HG02840 (cell line): ENCODE results near the gene PHF10.
"Not testable (repeated sequence)": the region's sequence is repeated elsewhere in the genome, so short reads cannot be mapped to it uniquely, and the experiment has no call there.

Experiments
- ATAC-seq: cut with Tn5 transposase; IDR thresholded peaks from one replicate; pipeline ENCODE4 v1.9.1; 2021; ENCODE audit warnings: mild to moderate bottlenecking, moderate library complexity, moderate number of reproducible peaks; ENCODE audit not compliant: unreplicated experiment, low FRiP score

PHF10 gene

DNA sequence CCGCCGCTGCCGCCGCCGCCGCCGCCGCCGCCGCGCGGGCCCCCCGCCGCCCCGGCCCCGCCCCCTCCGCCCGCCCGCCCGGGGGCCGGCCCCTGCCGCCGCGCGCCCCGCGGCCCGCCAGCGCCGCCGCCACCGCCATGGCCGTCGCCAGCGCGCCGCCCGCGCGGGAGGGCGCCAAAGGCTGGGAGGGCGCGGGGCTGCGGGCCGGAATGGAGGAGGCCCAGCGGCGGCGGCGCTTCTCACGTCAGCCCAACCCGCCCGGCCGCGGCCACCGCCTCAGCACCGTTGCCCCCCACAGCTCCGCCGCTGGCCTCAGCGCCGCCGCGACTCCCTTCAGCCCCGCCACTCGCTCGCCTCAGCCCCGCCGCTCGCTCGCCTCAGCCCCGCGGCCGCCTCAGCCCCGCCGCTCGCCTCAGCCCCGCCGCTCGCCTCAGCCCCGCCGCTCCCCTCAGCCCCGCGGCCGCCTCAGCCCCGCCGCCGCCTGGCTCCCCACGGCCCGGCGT lies 258 bp downstream of the PHF10 start:
- peak; percentile 45 for ATAC-seq

- ATAC-seq: peak; percentile 34
Measured at GRCh38 chr6:169723200-169723909, 945 bp downstream of the PHF10 start.

GRCh38 chr6:169722362-169723199 lies 1.7 kb downstream of the PHF10 start:
- peak; percentile 10 for ATAC-seq

DNA sequence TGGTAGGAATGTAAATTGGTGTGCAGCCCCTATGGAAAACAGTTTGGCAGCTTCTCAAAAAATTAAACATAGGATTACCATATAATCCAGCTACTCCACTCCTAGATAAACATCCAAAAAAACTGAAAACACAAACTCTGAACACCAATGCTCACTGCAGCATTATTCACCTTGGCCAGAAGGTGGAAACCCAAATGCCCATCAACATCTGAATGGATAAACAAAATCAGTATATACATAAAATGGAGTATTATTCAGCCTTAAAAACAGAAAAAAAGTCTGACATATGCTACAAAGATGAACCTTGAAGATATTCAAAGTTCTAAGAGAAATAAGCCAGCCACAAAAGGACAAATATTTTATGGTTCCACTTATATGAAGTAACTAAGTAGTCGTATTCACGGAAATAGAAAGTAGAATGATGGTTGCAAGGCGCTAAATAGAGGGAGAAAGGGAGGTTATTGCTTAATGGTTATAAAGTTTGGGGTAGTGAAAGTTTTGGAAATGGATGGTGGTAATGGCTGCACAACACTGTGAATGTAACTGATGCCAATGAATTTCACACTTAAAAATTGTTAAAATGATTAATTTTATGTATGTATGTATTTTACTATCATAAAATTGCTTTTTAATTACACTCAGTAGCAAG lies 4.0 kb downstream of the PHF10 start:
- no peak for ATAC-seq

- no peak for ATAC-seq
Measured at GRCh38 chr6:169719117-169719516, 5.2 kb downstream of the PHF10 start.

DNA sequence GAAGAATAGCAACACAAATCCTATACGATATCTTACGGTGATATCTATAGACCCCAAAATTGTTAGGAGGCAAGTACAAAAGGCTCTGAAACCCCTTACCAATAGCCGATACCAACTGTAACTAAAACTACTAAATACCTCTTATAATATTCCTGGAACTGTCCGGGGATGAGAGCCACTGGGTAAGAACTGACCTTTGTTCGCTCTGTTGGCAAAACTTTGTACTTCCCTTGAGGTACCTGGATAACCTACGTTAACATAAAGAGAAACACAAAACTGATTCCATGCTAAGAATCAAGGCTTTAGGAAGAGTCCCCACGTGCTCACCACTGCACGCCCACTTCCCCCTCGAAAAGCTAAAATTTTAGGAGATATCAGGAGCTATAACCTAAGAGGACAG lies 9.7 kb downstream of the PHF10 start:
- ATAC-seq: no peak

DNA sequence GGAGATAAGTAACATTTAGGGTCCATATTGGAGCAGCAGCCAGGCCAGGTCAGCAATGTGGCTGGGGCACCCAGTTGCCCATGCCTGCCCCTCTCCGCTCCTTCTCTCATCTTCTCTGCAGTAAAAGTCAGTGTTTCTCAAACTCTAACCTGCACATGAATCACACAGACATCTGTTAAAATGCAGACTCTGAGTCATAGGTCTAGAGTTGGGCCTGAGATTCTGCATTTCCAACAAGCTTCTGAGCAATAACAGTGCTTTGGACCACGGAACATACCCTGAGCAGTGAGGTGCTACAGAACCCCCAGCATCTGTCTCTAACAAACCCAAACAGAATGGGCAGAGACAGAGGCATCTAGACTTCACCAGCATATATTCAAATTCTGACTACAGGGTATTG lies 10.1 kb downstream of the PHF10 start:
- no peak for ATAC-seq

- no peak for ATAC-seq
Measured at GRCh38 chr6:169710009-169710408, 14.3 kb downstream of the PHF10 start.

- no peak for ATAC-seq
Measured at GRCh38 chr6:169709293-169709692, 15.0 kb downstream of the PHF10 start.

GRCh38 chr6:169707772-169708171 lies 16.5 kb downstream of the PHF10 start:
- ATAC-seq: no peak

DNA sequence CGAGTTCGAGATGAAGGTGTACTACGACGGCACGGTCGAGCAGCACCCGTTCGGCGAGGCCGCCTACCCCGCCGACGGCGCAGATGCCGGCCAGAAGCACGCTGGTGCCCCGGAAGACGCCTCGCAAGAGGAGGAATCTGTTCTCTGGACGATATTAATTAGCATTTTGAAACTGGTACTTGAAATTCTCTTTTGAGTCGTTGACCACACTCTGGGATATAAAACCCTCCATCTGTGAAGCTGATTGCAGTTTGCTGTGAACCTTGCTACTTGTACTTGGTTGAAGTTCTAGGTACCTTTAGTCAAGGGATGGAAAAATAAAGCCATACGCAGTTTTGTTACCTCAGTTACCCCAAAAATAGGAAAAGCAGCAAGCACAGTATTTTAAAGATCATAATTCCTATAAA lies 21.5 kb downstream of the PHF10 start:
- ATAC-seq: no peak

GRCh38 chr6:169701954-169702839 lies 22.1 kb downstream of the PHF10 start, which contains the start of the genes C6orf120 and WDR27:
Gene C6orf120, plus strand, starts transcription at chr6:169702126. Its CDS starts 334 bp downstream, at chr6:169702460.
Gene WDR27, minus strand, starts transcription at chr6:169702029. Its CDS starts 13,024 bp downstream, at chr6:169689005.
- ATAC-seq: peak; percentile 96

- ATAC-seq: no peak
Measured at GRCh38 chr6:169701311-169701953, 22.9 kb downstream of the PHF10 start.

GRCh38 chr6:169700296-169700695 lies 24.0 kb downstream of the PHF10 start:
- ATAC-seq: no peak

DNA sequence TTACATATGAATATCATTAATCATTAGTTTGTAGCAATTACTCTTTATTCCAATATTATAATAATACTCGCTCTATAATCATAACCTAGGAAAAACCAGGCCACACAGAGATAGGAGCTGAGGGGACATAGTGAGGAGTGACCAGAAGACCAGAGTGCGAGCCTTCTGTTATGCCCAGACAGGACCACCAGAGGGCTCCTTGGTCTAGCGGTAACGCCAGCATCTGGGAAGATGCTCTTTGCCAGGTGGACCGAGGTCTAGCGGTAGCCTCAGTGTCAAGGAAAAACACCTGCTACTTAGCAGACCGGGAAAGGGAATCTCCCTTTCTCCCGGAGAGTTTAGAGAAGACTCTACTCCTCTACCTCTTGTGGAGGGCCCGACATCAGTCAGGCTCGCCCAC lies 27.2 kb downstream of the PHF10 start:
- ATAC-seq: not testable (repeated sequence)

- no peak for ATAC-seq
Measured at GRCh38 chr6:169695131-169695530, 29.2 kb downstream of the PHF10 start.

- ATAC-seq: no peak
Measured at GRCh38 chr6:169692516-169692915, 31.8 kb downstream of the PHF10 start.

GRCh38 chr6:169691260-169691659 lies 33.0 kb downstream of the PHF10 start:
- no peak for ATAC-seq

DNA sequence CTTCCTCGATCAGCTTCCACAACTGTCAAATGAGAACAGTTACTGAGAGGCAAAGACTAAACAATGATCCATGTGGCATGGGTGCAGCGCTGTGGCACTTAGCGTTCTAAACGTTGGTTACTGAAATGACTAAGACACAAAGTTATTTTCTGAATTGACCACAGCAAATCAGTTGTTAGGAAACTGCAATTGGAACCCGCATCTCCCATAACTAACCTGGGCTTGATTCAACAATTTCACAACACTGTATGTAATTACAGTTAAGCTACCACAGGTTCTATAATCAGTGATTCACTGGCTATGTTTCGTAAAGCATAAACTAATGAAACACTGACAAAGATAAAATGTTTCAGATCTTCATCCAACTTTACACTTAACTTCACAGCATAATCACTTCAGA lies 35.0 kb downstream of the PHF10 start:
- ATAC-seq: no peak
